HTR-8/SVneo (cell line): ENCODE data around the gene TAS1R3.

ENCODE experiments used
- DNase-seq: peaks from one replicate; pipeline ENCODE4 v3.0.0; 2011; ENCODE audit warnings: low spot score, mixed read lengths; ENCODE audit not compliant: insufficient read length
- FAIRE-seq: peaks from 2 replicates; lab custom pipeline; 2011; peaks lifted over from hg19 to GRCh38; lab: Jason Lieb, UNC

The TAS1R3 gene

GRCh38 chr1:1335792-1336248, 4.7 kb downstream of the TAS1R3 start:
- no peak for FAIRE-seq
- DNase-seq = no peak

GRCh38 chr1:1336446-1336845, 5.4 kb downstream of the TAS1R3 start:
- FAIRE-seq (no peak), DNase-seq (no peak)

- FAIRE-seq = no peak
- DNase-seq = no peak
Measured at GRCh38 chr1:1336931-1337792, 6.1 kb downstream of the TAS1R3 start.

- no peak for FAIRE-seq
- DNase-seq = no peak
Measured at GRCh38 chr1:1337793-1338147, 6.7 kb downstream of the TAS1R3 start.

- DNase-seq = no peak
- FAIRE-seq = no peak
Measured at GRCh38 chr1:1338278-1338677, 7.2 kb downstream of the TAS1R3 start.

GRCh38 chr1:1340185-1340584, 9.1 kb downstream of the TAS1R3 start:
- FAIRE-seq = no peak
- DNase-seq = no peak

GRCh38 chr1:1340791-1341548, 9.9 kb downstream of the TAS1R3 start:
- DNase-seq (no peak), FAIRE-seq (peak; percentile 91)

GRCh38 chr1:1341549-1342021, 10.5 kb downstream of the TAS1R3 start:
- DNase-seq (no peak), FAIRE-seq (no peak)

- DNase-seq (no peak), FAIRE-seq (no peak)
Measured at GRCh38 chr1:1342061-1342562, 11.0 kb downstream of the TAS1R3 start.

- FAIRE-seq (no peak), DNase-seq (no peak)
Measured at GRCh38 chr1:1342584-1343115, 11.6 kb downstream of the TAS1R3 start.

GRCh38 chr1:1343811-1344421, 12.8 kb downstream of the TAS1R3 start:
- FAIRE-seq = no peak
- no peak for DNase-seq

- FAIRE-seq = peak; percentile 38
- DNase-seq = peak; percentile 43
Measured at GRCh38 chr1:1344655-1345361, 13.7 kb downstream of the TAS1R3 start.

- DNase-seq (no peak), FAIRE-seq (no peak)
Measured at GRCh38 chr1:1345384-1345783, 14.3 kb downstream of the TAS1R3 start.

- FAIRE-seq (no peak), DNase-seq (no peak)
Measured at GRCh38 chr1:1345860-1346500, 14.9 kb downstream of the TAS1R3 start.

GRCh38 chr1:1346501-1346890, 15.4 kb downstream of the TAS1R3 start:
- FAIRE-seq = no peak

GRCh38 chr1:1347026-1347595, 16.0 kb downstream of the TAS1R3 start:
- no peak for DNase-seq
- FAIRE-seq = no peak

More at GRCh38 chr1:1346501-1346890, 15.4 kb downstream of the TAS1R3 start:
- DNase-seq = no peak

GRCh38 chr1:1347663-1348419, 16.8 kb downstream of the TAS1R3 start:
- peak; percentile 41 for DNase-seq
- no peak for FAIRE-seq
